Right cardiac atrium (tissue), 5 donors: Measurements from ENCODE around the gene PGAM2. TPM values are rescaled to one million over a fixed set of nuclear protein-coding genes. Genes with fewer than 3 reads are reported as not detected.

Source experiments
- ATAC-seq, 2 donors: fragments of 200-7000 bp; cut with Tn5 transposase; one replicate each; pipeline versions ENCODE4 v1.8.0 to v1.9.1; 2020; ENCODE audit warnings: moderate library complexity in 2 of 2, mild to moderate bottlenecking in 1 of 2
- DNase-seq, 3 donors: peaks; one replicate each; pipeline ENCODE4 v3.0.0-alpha.2; 2020
- H3K27ac ChIP-seq: one replicate; pipeline ENCODE4 v1.5.1; 2013; ENCODE audit warnings: mild to moderate bottlenecking, low read length, control low read depth, moderate library complexity
- H3K27me3 ChIP-seq: one replicate; pipeline ENCODE4 v1.6.1; 2013; ENCODE audit not compliant: control insufficient read depth, insufficient read depth
- H3K4me1 ChIP-seq: one replicate; pipeline ENCODE4 v1.6.1; 2013; ENCODE audit warnings: low read length; ENCODE audit not compliant: control insufficient read depth, insufficient read depth
- H3K4me3 ChIP-seq: one replicate; pipeline ENCODE4 v1.5.1; 2013; ENCODE audit warnings: low read length, control low read depth
- H3K9me3 ChIP-seq: one replicate; pipeline ENCODE4 v1.6.1; 2013; ENCODE audit warnings: low read length; ENCODE audit not compliant: control insufficient read depth
- WGBS: extraction: QIAGEN DNeasy Blood & Tissue Kit; methylation state at CpG from one replicate; pipeline ENCODE4 v1.1.7; 2013; 5-methylcytosine and 5-hydroxymethylcytosine counted together
- intact Hi-C, 4 donors: fragments of 100-400 bp; cut with DNase I; formaldehyde crosslinking; loops; one replicate each; pipeline versions ENCODE4 v1.11.0 to v1.14.0; 2022 to 2023
- polyA plus RNA-seq: library from polyadenylated mRNA; stranded (reverse); fragments of 200-250 nt; gene quantifications from one replicate; pipeline ENCODE4 v1.2.3, GENCODE V29; 2013
- total RNA-seq, 4 donors: library from RNA; stranded (reverse); fragmentation: NEBNext Ultra II Directional; extraction: Animal tissue kit (Norgen Biotek cat#: 25700); gene quantifications; one replicate each; pipeline ENCODE4 v1.2.1, GENCODE V29; 2021
- donor health status: healthy with polysubstance abuse.
- donor health status: DM: no; HTN: yes; CAD: no.
- donor health status: DM: no; HTN: no; CAD: no.
- donor health status: DM: no; HTN: yes; CAD: no; lungs with severe emphysema.
- donor health status: DM: yes; HTN: yes; CAD: no.

PGAM2 gene
- total and polyA plus RNA-seq, 5 donors = 946 to 2,530 (median 1,101) TPM

GRCh38 chr7:44057181-44057848, 8.1 kb downstream of the PGAM2 start:
- H3K4me3 ChIP-seq = no peak overlapping the region
- no peaks in the 10 kb centered on the region for H3K4me1 ChIP-seq
- no peaks in the 10 kb centered on the region for H3K27me3 ChIP-seq
- DNase-seq (peak in 2 of 3 donors; percentile 31 to 45), ATAC-seq (no peak)
- no peaks in the 10 kb centered on the region for H3K9me3 ChIP-seq
- intact Hi-C loops = loop anchor here in 1 of 4 donors (10.0 kb wide), 1 partner anchor 147 kb away; the partner anchor contains the start of gene YKT6
- WGBS = 91% methylated on average over 11 of the region's 11 CpGs
- H3K27ac ChIP-seq = no peak overlapping the region

- peak in 2 of 3 donors; percentile 25 to 37 for DNase-seq
- no peaks in the 10 kb centered on the region for H3K27me3 ChIP-seq
- no peak overlapping the region for H3K27ac ChIP-seq
- no peaks in the 10 kb centered on the region for H3K4me1 ChIP-seq
- 84% methylated on average over 7 of the region's 7 CpGs for WGBS
- intact Hi-C loops = loop anchor here in 1 of 4 donors (10.0 kb wide), 1 partner anchor 148 kb away; the partner anchor contains the start of gene YKT6
- no peak overlapping the region for H3K4me3 ChIP-seq
- no peak for ATAC-seq
- H3K9me3 ChIP-seq = no peaks in the 10 kb centered on the region
Observed at GRCh38 chr7:44056681-44057080, 8.7 kb downstream of the PGAM2 start.

GRCh38 chr7:44052771-44053365, 12.5 kb downstream of the PGAM2 start:
- Histone ChIP-seq H3K4me1 (no peaks in the 10 kb centered on the region), H3K9me3 (no peaks in the 10 kb centered on the region), H3K27ac (no peak overlapping the region), H3K27me3 (no peaks in the 10 kb centered on the region), H3K4me3 (no peak overlapping the region)
- peak in 2 of 3 donors; percentile 6 to 10 for DNase-seq
- WGBS = 92% methylated on average over 12 of the region's 12 CpGs
- ATAC-seq = no peak
- intact Hi-C loops = loop anchor here in 1 of 4 donors (10.0 kb wide), 1 partner anchor 152 kb away; the partner anchor contains the start of gene YKT6

DNA sequence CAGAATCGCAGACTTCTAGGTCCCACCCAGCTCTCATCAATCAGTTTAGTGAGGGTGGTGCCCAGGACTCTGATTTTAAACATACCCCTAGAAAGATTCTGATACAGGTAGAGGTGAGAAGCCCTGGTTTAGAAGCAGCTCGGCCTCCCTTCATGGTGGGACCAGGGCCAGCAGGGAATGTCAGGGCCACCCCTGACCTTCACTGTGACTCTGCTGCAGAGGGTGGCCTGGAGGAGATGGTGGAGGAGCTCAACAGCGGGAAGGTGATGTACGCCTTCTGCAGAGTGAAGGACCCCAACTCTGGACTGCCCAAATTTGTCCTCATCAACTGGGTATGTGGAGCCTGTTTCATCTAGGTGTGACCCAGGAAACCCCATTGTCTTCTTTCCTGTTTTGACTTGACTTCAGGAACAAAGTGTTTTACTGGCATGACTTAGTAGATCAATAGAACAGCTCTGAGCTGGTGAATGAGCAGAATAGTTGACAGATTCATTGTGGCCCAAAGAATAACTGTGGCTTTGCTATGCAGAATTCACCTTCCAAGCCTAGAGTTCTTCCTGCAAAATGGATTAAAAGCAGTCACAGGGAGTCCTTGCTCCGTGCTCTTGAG, 13.7 kb downstream of the PGAM2 start:
- WGBS = 90% methylated on average over 5 of the region's 5 CpGs
- DNase-seq (peak in 1 of 3 donors; percentile 23), ATAC-seq (no peak)
- no peak overlapping the region for H3K4me3 ChIP-seq
- H3K27ac ChIP-seq = no peak overlapping the region
- no peaks in the 10 kb centered on the region for H3K4me1 ChIP-seq
- intact Hi-C loops = loop anchor here in 1 of 4 donors (10.0 kb wide), 1 partner anchor 153 kb away; the partner anchor contains the start of gene YKT6
- no peaks in the 10 kb centered on the region for H3K9me3 ChIP-seq
- H3K27me3 ChIP-seq = no peaks in the 10 kb centered on the region

DNA sequence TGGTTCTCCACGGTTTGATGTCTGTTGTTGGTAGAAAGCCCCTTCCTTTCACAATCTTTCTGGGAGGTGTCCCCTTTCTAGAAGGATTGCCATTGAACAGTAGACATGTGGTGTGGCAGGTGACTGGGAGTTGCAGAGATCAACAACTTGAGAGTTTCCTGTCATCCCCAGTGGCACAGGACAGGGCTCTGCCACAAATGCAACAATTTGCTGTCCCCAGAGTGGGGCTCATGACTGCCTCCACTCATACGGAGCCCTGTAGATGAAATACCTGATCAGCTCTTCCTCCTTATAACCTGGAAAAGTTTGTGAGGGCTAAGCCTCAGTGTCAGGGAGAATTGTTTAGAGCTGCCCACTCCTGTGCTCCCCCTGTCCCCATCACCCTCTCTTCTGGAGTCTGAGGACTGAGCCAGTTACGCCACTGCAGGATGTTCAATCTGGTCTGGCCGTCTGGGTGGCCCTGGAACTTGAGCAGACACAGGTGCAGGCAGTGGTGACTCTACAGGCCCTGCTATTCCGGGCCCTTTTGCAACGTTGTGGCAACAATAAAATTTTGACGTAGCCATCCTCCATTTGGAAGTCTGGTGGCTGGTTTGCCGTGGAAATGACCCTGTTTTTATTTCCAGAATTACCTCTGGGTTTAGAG, 14.3 kb downstream of the PGAM2 start:
- intact Hi-C loops = loop anchor here in 1 of 4 donors (10.0 kb wide), 1 partner anchor 154 kb away; the partner anchor contains the start of gene YKT6
- H3K27me3 ChIP-seq = no peaks in the 10 kb centered on the region
- no peak overlapping the region for H3K27ac ChIP-seq
- no peak overlapping the region for H3K4me3 ChIP-seq
- no peak for ATAC-seq
- 82% methylated on average over 8 of the region's 8 CpGs for WGBS
- H3K4me1 ChIP-seq = no peaks in the 10 kb centered on the region
- peak in 2 of 3 donors; percentile 30 to 31 for DNase-seq
- no peaks in the 10 kb centered on the region for H3K9me3 ChIP-seq

DNA sequence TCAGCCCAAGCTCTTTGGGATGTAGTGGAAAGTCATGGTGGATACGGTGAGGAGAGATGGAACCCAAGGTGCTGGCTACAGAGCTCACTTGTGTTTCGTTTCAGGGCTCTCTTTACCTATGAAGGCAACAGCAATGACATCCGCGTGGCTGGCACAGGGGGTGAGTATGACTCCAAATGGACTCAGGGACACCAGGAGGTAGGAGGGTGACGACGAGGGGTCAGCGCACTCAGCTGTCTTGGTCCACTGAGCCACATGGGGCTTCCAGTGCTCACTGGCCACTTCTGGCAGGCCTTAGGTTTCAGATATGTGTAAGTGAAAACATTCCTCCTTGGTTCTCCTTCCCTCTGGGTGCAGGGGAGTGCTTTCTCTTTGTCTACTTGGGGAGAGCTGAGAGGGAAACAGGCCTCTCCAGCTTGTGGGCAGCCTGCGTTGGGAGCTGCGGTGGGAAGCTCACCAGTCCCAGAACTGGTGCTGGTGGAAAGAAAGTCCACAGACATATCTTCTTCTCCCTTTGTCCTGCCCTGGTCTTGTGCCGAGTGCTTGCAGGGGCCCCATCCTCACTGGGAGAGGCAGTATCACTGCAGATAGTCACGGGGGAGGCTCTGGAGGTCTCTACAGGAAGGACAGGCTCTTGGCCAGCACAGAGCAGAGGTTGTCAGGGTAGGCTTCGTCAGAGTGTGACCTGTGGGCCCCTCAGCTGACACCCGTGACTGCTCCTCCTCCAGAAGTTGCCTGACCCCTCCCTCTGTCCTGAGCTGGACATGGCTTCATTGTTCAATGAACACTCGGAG, 15.0 kb downstream of the PGAM2 start:
- Histone ChIP-seq H3K9me3 (no peaks in the 10 kb centered on the region), H3K27ac (no peak overlapping the region), H3K27me3 (no peaks in the 10 kb centered on the region), H3K4me3 (no peak overlapping the region), H3K4me1 (no peaks in the 10 kb centered on the region)
- ATAC-seq (no peak), DNase-seq (peak in 2 of 3 donors; percentile 16 to 36)
- 86% methylated on average over 14 of the region's 14 CpGs for WGBS
- intact Hi-C loops = loop anchor here in 1 of 4 donors (10.0 kb wide), 1 partner anchor 154 kb away; the partner anchor contains the start of gene YKT6

DNA sequence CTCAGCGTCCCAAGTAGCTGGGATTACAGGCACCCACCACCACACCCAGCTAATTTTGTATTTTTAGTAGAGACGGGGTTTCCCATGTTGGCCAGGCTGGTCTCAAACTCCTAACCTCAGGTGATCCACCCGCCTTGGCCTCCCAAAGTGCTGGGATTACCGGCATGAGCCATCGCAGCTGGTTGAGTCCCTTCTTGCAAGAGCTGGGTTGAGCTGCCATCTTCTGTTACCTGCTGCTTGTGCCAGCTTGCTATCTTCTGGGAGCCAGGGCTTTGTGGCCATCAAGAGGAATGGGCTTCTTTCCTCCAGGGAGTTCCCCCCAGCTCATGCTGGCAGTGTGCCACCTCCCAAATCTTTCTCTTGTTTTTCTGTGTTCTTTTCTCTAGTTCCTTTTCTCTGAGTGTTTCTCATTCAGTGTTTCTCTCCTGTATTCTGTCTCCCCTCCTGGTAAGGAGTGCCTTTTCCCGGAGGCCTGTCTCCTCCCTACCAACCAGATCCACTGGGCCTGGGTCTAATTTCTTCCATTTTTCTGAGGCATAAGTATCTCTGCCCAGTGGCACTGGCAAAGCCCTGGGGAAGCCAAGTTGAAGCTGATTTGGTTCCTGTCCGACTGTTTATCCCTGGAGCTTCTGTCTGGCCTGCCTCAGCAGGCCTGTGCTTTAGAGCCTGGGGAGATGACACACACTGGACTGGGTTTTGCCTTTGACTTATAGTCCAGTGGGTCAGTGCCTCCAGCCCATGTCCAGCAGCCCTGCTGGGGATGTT, 17.2 kb downstream of the PGAM2 start:
- ATAC-seq (no peak), DNase-seq (no peak)
- no peaks in the 10 kb centered on the region for H3K27me3 ChIP-seq
- H3K9me3 ChIP-seq = no peaks in the 10 kb centered on the region
- intact Hi-C loops = no loop called here
- WGBS = 88% methylated on average over 7 of the region's 7 CpGs
- H3K4me1 ChIP-seq = peaks cover 4% of the 10 kb centered on the region
- H3K27ac ChIP-seq = no peak overlapping the region
- no peak overlapping the region for H3K4me3 ChIP-seq

DNA sequence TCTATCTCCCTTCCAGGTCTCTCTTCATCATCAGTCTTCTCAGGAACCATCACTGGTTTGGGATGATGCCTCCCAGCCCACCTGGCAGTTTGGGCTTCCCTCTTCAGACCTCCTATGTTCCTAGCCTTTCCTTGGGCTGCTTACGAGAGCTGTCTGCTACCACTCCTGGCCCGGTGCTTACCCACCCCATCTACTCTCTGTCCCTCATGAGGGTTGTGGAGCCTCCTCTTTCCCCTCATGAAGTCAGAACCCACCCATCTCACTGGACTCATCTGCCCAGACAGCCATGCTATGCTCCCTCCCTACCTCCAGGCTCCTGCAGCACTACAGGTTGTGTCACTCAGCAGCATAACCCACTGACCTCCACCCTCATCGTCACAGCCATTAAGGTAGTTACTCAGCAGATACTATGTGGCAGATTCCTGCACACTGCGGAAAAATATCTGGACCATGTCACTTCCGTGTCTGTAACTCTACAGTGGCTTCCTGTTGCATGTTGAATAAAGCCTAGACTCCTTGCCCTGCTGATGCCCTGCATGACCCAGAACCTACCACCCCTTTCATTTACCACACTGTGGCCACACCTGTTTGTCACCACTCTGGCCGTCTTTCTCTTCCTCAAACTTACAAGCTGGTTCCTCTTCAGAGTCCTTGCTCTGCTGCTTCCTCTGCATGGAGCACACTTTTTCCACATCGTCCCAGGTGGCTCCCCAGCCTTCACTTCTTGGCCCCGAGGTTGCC, 18.9 kb downstream of the PGAM2 start:
- H3K27ac ChIP-seq = no peak overlapping the region
- no peaks in the 10 kb centered on the region for H3K27me3 ChIP-seq
- H3K9me3 ChIP-seq = no peaks in the 10 kb centered on the region
- H3K4me1 ChIP-seq = peaks cover 4% of the 10 kb centered on the region
- DNase-seq (no peak), ATAC-seq (no peak)
- 77% methylated on average over 8 of the region's 8 CpGs for WGBS
- intact Hi-C loops = no loop called here
- H3K4me3 ChIP-seq = no peak overlapping the region

- peak in 1 of 3 donors; percentile 71 for DNase-seq
- H3K9me3 ChIP-seq = no peaks in the 10 kb centered on the region
- H3K27me3 ChIP-seq = no peaks in the 10 kb centered on the region
- H3K4me3 ChIP-seq = peak overlapping the region; percentile 84
- 24% methylated on average over 15 of the region's 15 CpGs for WGBS
- peak in 1 of 2 donors; percentile 0 for ATAC-seq
- peaks cover 4% of the 10 kb centered on the region for H3K4me1 ChIP-seq
- peak overlapping the region; percentile 90 for H3K27ac ChIP-seq
- intact Hi-C loops = no loop called here
Observed at GRCh38 chr7:44045226-44046014, 19.9 kb downstream of the PGAM2 start.
